H9 (cell line): Measurements from ENCODE around the gene NOX5. TPM values are rescaled to one million over a fixed set of nuclear protein-coding genes. Genes with fewer than 3 reads are reported as not detected.

Experiments
- DNase-seq: peaks from one replicate; pipeline ENCODE4 v3.0.0-alpha.2; 2017
- H2AFZ ChIP-seq: one replicate; pipeline ENCODE4 v1.6.1; 2013; ENCODE audit warnings: mild to moderate bottlenecking, low read length, control low read depth, moderate library complexity
- H2AK5ac ChIP-seq: 2 replicates; pipeline ENCODE4 v1.6.1; 2013; ENCODE audit warnings: low read length, control low read depth, mixed read lengths; ENCODE audit not compliant: insufficient read length
- H2BK120ac ChIP-seq: one replicate; pipeline ENCODE4 v1.6.1; 2013; ENCODE audit warnings: low read depth, mild to moderate bottlenecking, low read length, control low read depth, inconsistent platforms; ENCODE audit not compliant: poor library complexity, severe bottlenecking
- H2BK12ac ChIP-seq: 2 replicates; pipeline ENCODE4 v1.6.1; 2013; ENCODE audit warnings: low read length, control low read depth, mixed read lengths, low read depth; ENCODE audit not compliant: insufficient read length
- H2BK15ac ChIP-seq: 2 replicates; pipeline ENCODE4 v1.6.1; 2013; ENCODE audit warnings: low read depth, low read length, control low read depth
- H2BK20ac ChIP-seq: one replicate; pipeline ENCODE4 v1.6.1; 2013; ENCODE audit warnings: low read depth, mild to moderate bottlenecking, low read length, control low read depth, inconsistent platforms; ENCODE audit not compliant: poor library complexity, severe bottlenecking
- H2BK5ac ChIP-seq: 2 replicates; pipeline ENCODE4 v1.6.1; 2013; ENCODE audit warnings: low read length, control low read depth, mixed read lengths; ENCODE audit not compliant: insufficient read length
- H3K14ac ChIP-seq: 2 replicates; pipeline ENCODE4 v1.6.1; 2013; ENCODE audit warnings: low read length, control low read depth; ENCODE audit not compliant: insufficient read depth
- H3K18ac ChIP-seq: 2 replicates; pipeline ENCODE4 v1.6.1; 2013; ENCODE audit warnings: low read depth, mild to moderate bottlenecking, mixed read lengths, low read length, control low read depth; ENCODE audit not compliant: insufficient read length
- H3K23ac ChIP-seq: 2 replicates; pipeline ENCODE4 v1.6.1; 2013; ENCODE audit warnings: low read length, control low read depth, mixed read lengths, low read depth; ENCODE audit not compliant: insufficient read length
- H3K23me2 ChIP-seq: 2 replicates; pipeline ENCODE4 v1.6.1; 2013; ENCODE audit warnings: low read depth, mild to moderate bottlenecking, mixed read lengths, low read length, control low read depth; ENCODE audit not compliant: insufficient read length, poor library complexity, severe bottlenecking
- H3K27ac ChIP-seq: 2 replicates; pipeline ENCODE4 v1.5.1; 2013; ENCODE audit warnings: low read length, control low read depth, mixed read lengths, low read depth; ENCODE audit not compliant: insufficient read length
- H3K27me3 ChIP-seq: 2 replicates; pipeline ENCODE4 v1.6.1; 2013; ENCODE audit warnings: low read length, control low read depth, inconsistent platforms; ENCODE audit not compliant: insufficient read depth
- H3K4ac ChIP-seq: 2 replicates; pipeline ENCODE4 v1.6.1; 2013; ENCODE audit warnings: low read depth, mild to moderate bottlenecking, control low read depth, inconsistent platforms, low read length, moderate library complexity
- H3K4me1 ChIP-seq: 2 replicates; pipeline ENCODE4 v1.6.1; 2013; ENCODE audit warnings: low read length, control low read depth, inconsistent platforms; ENCODE audit not compliant: insufficient read depth
- H3K4me2 ChIP-seq: 2 replicates; pipeline ENCODE4 v1.6.1; 2013; ENCODE audit warnings: low read length, control low read depth, mixed read lengths; ENCODE audit not compliant: insufficient read length, insufficient read depth
- H3K56ac ChIP-seq: 2 replicates; pipeline ENCODE4 v1.6.1; 2013; ENCODE audit warnings: low read depth, mild to moderate bottlenecking, mixed read lengths, low read length, control low read depth; ENCODE audit not compliant: insufficient read length
- H3K79me1 ChIP-seq: 2 replicates; pipeline ENCODE4 v1.6.1; 2013; ENCODE audit warnings: low read depth, mild to moderate bottlenecking, moderate library complexity, low read length, control low read depth, inconsistent platforms; ENCODE audit not compliant: insufficient read depth, poor library complexity, severe bottlenecking
- H3K79me2 ChIP-seq: 2 replicates; pipeline ENCODE4 v1.6.1; 2013; ENCODE audit warnings: low read length, control low read depth, inconsistent platforms; ENCODE audit not compliant: insufficient read depth
- H3K9ac ChIP-seq: 2 replicates; pipeline ENCODE4 v1.6.1; 2013; ENCODE audit warnings: low read length, control low read depth, mixed read lengths; ENCODE audit not compliant: insufficient read length; ENCODE audit errors: extremely low read depth
- H3K9me3 ChIP-seq: one replicate; pipeline ENCODE4 v1.6.1; 2013; ENCODE audit warnings: low read depth, low read length, inconsistent platforms; ENCODE audit not compliant: control insufficient read depth
- H3T11ph ChIP-seq: one replicate; pipeline ENCODE4 v1.6.1; 2013; ENCODE audit warnings: mild to moderate bottlenecking, low read length, control low read depth, inconsistent platforms
- H4K20me1 ChIP-seq: one replicate; pipeline ENCODE4 v1.6.1; 2013; ENCODE audit not compliant: control insufficient read depth, insufficient read length, insufficient read depth
- H4K5ac ChIP-seq: 2 replicates; pipeline ENCODE4 v1.6.1; 2013; ENCODE audit warnings: low read depth, mild to moderate bottlenecking, mixed read lengths, low read length, control low read depth; ENCODE audit not compliant: insufficient read length
- H4K8ac ChIP-seq: replicated peaks from 2 replicates; pipeline ENCODE4 v1.6.1; 2013; ENCODE audit warnings: low read length, control low read depth, mixed read lengths, low read depth; ENCODE audit not compliant: insufficient read length
- H4K91ac ChIP-seq: 2 replicates; pipeline ENCODE4 v1.6.1; 2013; ENCODE audit warnings: low read depth, mild to moderate bottlenecking, moderate library complexity, mixed read lengths, low read length, control low read depth; ENCODE audit not compliant: insufficient read length
- H3K27ac Mint-ChIP-seq, 3 experiments: 2 replicates in 2 of 3; 3 replicates in 1 of 3; pipeline ENCODE4 v1.8.0; 2020 to 2021; ENCODE audit warnings: mixed read lengths in 3 of 3, mild to moderate bottlenecking in 1 of 3, moderate library complexity in 1 of 3
- H3K27me3 Mint-ChIP-seq: 2 replicates; pipeline ENCODE4 v1.8.0; 2021; ENCODE audit warnings: low read depth, mild to moderate bottlenecking, moderate library complexity, mixed read lengths
- H3K36me3 Mint-ChIP-seq, 3 experiments: 2 replicates in 2 of 3; 3 replicates in 1 of 3; pipeline ENCODE4 v1.8.0; 2020 to 2021; ENCODE audit warnings: low read depth in 3 of 3, mixed read lengths in 3 of 3; ENCODE audit not compliant: insufficient read depth in 1 of 3
- H3K4me1 Mint-ChIP-seq, 2 experiments: 2 replicates each; pipeline ENCODE4 v1.8.0; 2020; ENCODE audit warnings: mixed read lengths in 2 of 2
- H3K4me3 Mint-ChIP-seq, 2 experiments: 2 replicates in 1 of 2; 3 replicates in 1 of 2; pipeline ENCODE4 v1.8.0; 2020 to 2021; ENCODE audit warnings: mild to moderate bottlenecking in 2 of 2, mixed read lengths in 2 of 2, moderate library complexity in 1 of 2
- H3K9me3 Mint-ChIP-seq, 2 experiments: 2 replicates in 1 of 2; 3 replicates in 1 of 2; pipeline ENCODE4 v1.8.0; 2020; ENCODE audit warnings: mild to moderate bottlenecking in 2 of 2, mixed read lengths in 2 of 2, moderate library complexity in 1 of 2
- WGBS: extraction: QIAGEN DNeasy Blood & Tissue Kit; methylation state at CpG from one replicate; pipeline ENCODE4 v1.1.7; 2013; ENCODE audit warnings: missing lambda C conversion rate, low lambda C conversion rate, mixed read lengths; ENCODE audit not compliant: insufficient read length; ENCODE audit errors: extremely low coverage; 5-methylcytosine and 5-hydroxymethylcytosine counted together
- total RNA-seq: library from RNA; stranded (reverse); gene quantifications from 2 replicates; pipeline ENCODE4 v1.2.1, GENCODE V29; 2021
- TF ChIP-seq, protein P1 (sequence below): fragments of 200-600 bp; sonication (generic); conservative IDR thresholded peaks from 3 replicates; pipeline ENCODE4 v1.8.0; 2021; ENCODE audit warnings: antibody characterized with exemption, mild to moderate bottlenecking

NOX5 gene
- total RNA-seq, 1 experiment from 2014 or later = 0.04 TPM

DNA sequence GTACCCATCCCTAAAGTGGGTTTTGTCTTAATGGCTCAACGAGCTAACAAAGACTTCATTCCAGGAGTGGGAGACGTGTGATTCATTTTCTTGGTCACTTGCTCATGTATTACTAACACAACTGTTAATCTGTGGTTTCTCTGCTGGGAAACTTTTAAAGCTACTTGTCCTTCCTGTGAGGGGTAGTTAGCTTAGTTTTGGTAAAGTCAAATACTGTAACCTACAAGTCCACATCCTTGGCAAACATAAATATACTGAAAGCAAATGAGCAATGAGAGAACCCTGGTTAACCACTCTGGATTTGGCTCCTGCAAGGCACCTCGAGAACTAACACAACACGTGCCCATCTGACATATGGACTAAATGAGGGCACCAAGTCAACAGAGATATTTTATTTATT lies 19.9 kb downstream of the NOX5 start:
- Histone ChIP-seq H3K79me1 (no peaks in the 10 kb centered on the region), H3K23ac (no peak overlapping the region), H3K4me1 (no peaks in the 10 kb centered on the region), H3K18ac (no peak overlapping the region), H3K27ac (no peak overlapping the region), H3K79me2 (no peaks in the 10 kb centered on the region), H2BK20ac (no peak overlapping the region), H4K8ac (no peak overlapping the region), H3K4ac (no peak overlapping the region), H2AK5ac (no peak overlapping the region), H3K9me3 (no peaks in the 10 kb centered on the region), H3K23me2 (peaks cover 3% of the 10 kb centered on the region), H3K56ac (no peak overlapping the region), H4K5ac (no peak overlapping the region), H3K4me2 (no peak overlapping the region), H2BK5ac (no peak overlapping the region), H2BK15ac (no peak overlapping the region), H2BK120ac (no peak overlapping the region), H4K91ac (no peak overlapping the region), H4K20me1 (no peaks in the 10 kb centered on the region), H2BK12ac (no peak overlapping the region), H3K14ac (no peak overlapping the region), H3K9ac (no peak overlapping the region), H3K27me3 (no peaks in the 10 kb centered on the region), H3T11ph (no peak overlapping the region), H2AFZ (no peak overlapping the region)
- no peak overlapping the region for H3K4me3 Mint-ChIP-seq
- no peak overlapping the region for H3K27ac Mint-ChIP-seq
- H3K4me1 Mint-ChIP-seq = peaks cover 2 to 4% of the 10 kb centered on the region in 2 experiments; a peak in 1 of 4 replicates
- peaks cover 44% of the 10 kb centered on the region for H3K27me3 Mint-ChIP-seq
- no peak for DNase-seq
- H3K36me3 Mint-ChIP-seq = no peaks in the 10 kb centered on the region
- TF ChIP-seq, protein P1, sequence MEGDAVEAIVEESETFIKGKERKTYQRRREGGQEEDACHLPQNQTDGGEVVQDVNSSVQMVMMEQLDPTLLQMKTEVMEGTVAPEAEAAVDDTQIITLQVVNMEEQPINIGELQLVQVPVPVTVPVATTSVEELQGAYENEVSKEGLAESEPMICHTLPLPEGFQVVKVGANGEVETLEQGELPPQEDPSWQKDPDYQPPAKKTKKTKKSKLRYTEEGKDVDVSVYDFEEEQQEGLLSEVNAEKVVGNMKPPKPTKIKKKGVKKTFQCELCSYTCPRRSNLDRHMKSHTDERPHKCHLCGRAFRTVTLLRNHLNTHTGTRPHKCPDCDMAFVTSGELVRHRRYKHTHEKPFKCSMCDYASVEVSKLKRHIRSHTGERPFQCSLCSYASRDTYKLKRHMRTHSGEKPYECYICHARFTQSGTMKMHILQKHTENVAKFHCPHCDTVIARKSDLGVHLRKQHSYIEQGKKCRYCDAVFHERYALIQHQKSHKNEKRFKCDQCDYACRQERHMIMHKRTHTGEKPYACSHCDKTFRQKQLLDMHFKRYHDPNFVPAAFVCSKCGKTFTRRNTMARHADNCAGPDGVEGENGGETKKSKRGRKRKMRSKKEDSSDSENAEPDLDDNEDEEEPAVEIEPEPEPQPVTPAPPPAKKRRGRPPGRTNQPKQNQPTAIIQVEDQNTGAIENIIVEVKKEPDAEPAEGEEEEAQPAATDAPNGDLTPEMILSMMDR = no peak
- no peaks in the 10 kb centered on the region for H3K9me3 Mint-ChIP-seq
- WGBS = no CpG with 5 or more reads among the region's 4 CpGs
